ENCODE measurements around the gene HRH4.

DNA sequence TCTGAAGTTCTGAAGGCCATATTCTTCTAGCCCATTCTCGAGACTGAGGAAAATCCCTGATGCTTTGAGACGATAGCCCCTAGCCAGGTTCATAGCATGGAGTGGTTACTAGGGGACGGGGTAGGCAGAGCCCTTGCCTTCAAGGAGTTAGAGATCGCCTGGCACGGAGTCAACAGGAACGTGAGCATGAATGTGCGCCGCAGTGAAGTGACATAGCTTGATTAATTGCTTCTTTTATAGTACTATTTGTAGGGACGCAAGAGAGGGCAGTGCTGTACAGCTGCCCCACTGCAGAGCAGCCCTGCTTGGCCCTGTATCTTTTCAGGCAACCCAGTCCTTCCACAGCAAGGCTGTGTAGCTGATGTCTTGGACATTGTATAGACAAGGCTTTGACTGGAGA is 26.2 kb downstream of the HRH4 start:
- TF ChIP-seq, protein P1, sequence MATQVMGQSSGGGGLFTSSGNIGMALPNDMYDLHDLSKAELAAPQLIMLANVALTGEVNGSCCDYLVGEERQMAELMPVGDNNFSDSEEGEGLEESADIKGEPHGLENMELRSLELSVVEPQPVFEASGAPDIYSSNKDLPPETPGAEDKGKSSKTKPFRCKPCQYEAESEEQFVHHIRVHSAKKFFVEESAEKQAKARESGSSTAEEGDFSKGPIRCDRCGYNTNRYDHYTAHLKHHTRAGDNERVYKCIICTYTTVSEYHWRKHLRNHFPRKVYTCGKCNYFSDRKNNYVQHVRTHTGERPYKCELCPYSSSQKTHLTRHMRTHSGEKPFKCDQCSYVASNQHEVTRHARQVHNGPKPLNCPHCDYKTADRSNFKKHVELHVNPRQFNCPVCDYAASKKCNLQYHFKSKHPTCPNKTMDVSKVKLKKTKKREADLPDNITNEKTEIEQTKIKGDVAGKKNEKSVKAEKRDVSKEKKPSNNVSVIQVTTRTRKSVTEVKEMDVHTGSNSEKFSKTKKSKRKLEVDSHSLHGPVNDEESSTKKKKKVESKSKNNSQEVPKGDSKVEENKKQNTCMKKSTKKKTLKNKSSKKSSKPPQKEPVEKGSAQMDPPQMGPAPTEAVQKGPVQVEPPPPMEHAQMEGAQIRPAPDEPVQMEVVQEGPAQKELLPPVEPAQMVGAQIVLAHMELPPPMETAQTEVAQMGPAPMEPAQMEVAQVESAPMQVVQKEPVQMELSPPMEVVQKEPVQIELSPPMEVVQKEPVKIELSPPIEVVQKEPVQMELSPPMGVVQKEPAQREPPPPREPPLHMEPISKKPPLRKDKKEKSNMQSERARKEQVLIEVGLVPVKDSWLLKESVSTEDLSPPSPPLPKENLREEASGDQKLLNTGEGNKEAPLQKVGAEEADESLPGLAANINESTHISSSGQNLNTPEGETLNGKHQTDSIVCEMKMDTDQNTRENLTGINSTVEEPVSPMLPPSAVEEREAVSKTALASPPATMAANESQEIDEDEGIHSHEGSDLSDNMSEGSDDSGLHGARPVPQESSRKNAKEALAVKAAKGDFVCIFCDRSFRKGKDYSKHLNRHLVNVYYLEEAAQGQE (IDR thresholded peaks at IDR 0.05; ENCODE audit: low read depth, low read length) = no peak
- TF ChIP-seq NRF1 (IDR thresholded peaks at IDR 0.05; ENCODE audit: low read depth, low read length) (no peak), EP300 (IDR thresholded peaks at IDR 0.05; ENCODE audit: borderline replicate concordance in 1 of 2, low read depth in 1 of 2, low read length in 1 of 2) (no peak), RCOR1 (IDR thresholded peaks at IDR 0.05; ENCODE audit: low read length) (no peak), POLR2AphosphoS5 (IDR thresholded peaks at IDR 0.05; ENCODE audit: low read depth, low read length) (no peak), EZH2phosphoT487 (IDR thresholded peaks at IDR 0.05; ENCODE audit: borderline replicate concordance, low read depth) (no peak), NFIC (IDR thresholded peaks at IDR 0.05; ENCODE audit: borderline replicate concordance) (no peak), FOSL2 (IDR thresholded peaks at IDR 0.05; ENCODE audit: borderline replicate concordance, low read depth) (no peak), CHD2 (IDR thresholded peaks at IDR 0.05; ENCODE audit: low read length, partially characterized antibody) (no peak), FOXM1 (IDR thresholded peaks at IDR 0.05; ENCODE audit: low read depth) (no peak), RAD21 (IDR thresholded peaks at IDR 0.05; ENCODE audit: low read length) (no peak), SMC3 (IDR thresholded peaks at IDR 0.05; ENCODE audit: low read depth, low read length) (no peak), GATA2 (CRISPR knock-in tag; IDR thresholded peaks at IDR 0.05) (no peak)
- TF ChIP-seq, protein P2, sequence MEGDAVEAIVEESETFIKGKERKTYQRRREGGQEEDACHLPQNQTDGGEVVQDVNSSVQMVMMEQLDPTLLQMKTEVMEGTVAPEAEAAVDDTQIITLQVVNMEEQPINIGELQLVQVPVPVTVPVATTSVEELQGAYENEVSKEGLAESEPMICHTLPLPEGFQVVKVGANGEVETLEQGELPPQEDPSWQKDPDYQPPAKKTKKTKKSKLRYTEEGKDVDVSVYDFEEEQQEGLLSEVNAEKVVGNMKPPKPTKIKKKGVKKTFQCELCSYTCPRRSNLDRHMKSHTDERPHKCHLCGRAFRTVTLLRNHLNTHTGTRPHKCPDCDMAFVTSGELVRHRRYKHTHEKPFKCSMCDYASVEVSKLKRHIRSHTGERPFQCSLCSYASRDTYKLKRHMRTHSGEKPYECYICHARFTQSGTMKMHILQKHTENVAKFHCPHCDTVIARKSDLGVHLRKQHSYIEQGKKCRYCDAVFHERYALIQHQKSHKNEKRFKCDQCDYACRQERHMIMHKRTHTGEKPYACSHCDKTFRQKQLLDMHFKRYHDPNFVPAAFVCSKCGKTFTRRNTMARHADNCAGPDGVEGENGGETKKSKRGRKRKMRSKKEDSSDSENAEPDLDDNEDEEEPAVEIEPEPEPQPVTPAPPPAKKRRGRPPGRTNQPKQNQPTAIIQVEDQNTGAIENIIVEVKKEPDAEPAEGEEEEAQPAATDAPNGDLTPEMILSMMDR (IDR thresholded peaks at IDR 0.05) = no peak
